Fibroblast of skin of scalp (primary cell): Measurements from ENCODE around the gene GHDC.
A peak's percentile ranks its signal among the peaks of the same experiment; 100 is the strongest.

Experiments
- DNase-seq: peaks from one replicate; pipeline ENCODE4 v3.0.0-alpha.2; 2013

The GHDC gene

GRCh38 chr17:42182927-42183734 lies 11.2 kb downstream of the GHDC start:
- DNase-seq, result peak; percentile 27

DNA sequence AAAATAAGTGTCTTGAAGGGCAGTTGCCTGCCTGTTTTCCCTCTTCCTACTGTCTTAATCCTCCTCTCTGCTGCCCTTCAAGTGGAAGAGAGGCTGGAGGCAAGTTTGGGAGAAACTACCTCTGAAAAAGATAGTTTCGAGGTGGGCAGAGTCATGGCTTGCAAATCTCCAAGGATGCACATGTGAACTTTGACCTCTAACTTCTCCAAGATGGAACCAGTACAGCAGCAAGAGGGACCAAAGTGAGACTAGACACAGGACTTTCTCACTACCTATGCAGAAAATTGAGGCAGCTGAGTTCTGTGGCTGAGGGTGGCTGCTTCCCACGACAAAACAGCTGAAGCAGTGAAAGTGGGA lies 12.5 kb downstream of the GHDC start:
- DNase-seq, result no peak

- peak; percentile 58 for DNase-seq
Observed at GRCh38 chr17:42180922-42181850, 13.1 kb downstream of the GHDC start, which contains the start of gene KCNH4. Gene KCNH4, minus strand, starts transcription at chr17:42181142. Its CDS starts 197 bp downstream, at chr17:42180945.

DNA sequence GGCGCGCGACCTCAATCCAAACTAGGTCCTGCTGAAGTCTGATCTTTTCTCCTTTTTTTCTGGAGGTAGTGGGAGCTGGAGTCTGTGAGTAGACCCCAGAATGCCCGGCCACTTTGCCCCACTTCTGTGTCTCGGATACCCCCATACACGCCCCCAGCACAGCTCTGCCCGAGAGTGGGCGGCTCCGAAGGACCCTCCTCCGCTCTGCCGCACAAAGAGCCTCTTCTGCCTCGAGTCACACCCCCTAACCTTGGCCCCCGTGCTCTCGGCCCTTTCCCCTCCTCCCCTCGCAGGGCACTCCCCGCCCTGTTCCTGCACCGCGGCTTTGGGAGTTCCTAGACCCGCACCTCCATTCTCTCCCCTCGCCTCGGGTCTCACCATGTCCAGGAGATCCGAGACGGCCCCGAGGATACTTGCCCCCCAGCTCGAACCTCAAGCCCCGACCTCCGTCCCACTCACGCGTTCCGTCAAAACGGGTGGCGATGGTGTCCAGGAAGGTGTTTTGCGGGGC lies 13.8 kb downstream of the GHDC start:
- no peak for DNase-seq

DNA sequence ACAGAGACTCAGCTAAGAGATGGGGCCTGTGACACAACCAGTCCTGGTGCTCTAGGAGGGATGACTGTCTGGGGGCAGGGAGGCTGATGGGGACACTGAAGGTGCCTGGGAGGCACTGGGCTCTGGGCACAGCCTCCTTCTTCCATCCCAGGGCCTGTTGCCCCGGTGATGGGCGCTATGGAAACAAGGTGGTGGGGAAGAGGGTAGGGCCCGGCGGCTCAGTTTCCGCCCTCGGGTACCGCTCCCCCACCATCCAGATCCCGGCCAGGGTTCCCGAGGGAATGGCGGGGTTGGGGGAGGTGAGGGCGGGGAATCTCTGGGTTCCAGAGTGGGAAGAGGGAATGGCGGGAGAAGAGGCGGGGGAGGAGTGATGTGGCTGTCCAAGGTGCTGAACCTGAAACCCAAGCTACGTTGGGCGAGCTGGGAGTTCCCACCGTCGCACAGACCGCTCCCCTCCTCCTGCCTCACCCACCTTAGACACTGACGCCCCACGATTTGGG lies 14.3 kb downstream of the GHDC start:
- peak; percentile 49 for DNase-seq

- DNase-seq, result no peak
Observed at GRCh38 chr17:42179335-42179734, 15.0 kb downstream of the GHDC start.

DNA sequence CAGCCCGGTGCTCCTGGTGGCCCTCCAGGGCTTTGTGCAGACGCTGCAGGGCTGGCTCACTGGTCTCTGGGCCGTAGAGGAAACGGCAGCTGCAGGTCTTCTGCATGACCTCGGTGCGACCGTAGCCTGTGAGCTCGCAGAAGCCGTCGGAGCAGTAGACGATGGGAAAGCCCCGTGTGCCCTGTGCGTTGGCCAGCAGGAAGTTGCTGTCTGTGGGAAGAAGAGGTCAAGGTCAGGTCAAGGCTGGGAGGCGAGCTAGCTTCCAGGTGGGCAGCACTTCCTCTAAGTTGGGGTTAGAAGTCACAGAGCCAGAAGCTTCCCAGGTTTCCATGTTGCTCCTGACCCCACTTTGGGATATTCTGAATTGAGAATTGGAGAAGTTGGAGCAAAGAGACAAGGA lies 15.5 kb downstream of the GHDC start:
- DNase-seq, result no peak

GRCh38 chr17:42177684-42178083 lies 16.6 kb downstream of the GHDC start:
- no peak for DNase-seq

- DNase-seq, result no peak
Observed at GRCh38 chr17:42174126-42174783, 20.0 kb downstream of the GHDC start.

GRCh38 chr17:42171831-42172230 lies 22.5 kb downstream of the GHDC start:
- no peak for DNase-seq

DNA sequence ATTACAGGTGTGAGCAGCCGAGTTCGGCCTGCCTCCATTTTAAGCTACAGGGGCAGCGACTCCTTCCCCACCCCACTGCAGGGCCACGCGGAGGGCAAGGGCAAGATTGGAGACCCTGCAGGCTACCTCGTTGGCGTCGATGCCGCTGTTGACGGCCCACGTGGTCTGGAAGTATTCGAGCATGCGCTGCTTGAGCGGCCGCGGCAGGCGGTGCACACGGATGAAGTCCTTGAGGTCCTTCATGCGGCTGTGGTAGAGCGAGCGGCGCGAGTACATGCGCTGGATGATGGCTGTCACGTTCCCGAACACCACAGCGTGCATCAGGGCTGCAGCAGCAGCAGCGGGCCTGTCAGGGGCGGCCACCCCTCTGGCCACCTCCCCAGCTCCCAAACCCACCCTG lies 24.9 kb downstream of the GHDC start:
- no peak for DNase-seq

- DNase-seq, result no peak
Observed at GRCh38 chr17:42167807-42168206, 26.5 kb downstream of the GHDC start.

- no peak for DNase-seq
Observed at GRCh38 chr17:42166196-42166763, 28.0 kb downstream of the GHDC start.

DNA sequence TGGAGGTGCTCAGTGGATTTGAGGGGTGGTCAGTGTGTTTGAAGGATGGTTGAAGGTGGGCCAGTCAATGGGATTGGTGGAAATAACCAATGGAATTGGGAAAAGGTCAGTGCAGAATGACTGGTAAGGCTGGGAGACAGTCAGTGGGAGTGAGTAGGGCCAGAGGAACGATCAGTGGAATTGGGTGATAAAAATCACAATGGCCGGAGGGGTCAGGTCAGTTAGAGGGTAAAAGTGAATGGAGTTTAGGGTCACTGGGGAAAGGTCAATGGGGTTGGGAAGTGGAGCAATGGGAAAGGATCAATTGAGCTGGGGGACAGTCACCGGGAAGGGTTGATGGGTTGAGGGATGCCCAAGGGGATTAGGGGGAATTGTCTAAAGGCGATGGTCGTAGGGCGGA lies 28.5 kb downstream of the GHDC start:
- DNase-seq, result no peak

- DNase-seq, result no peak
Observed at GRCh38 chr17:42163696-42164407, 30.4 kb downstream of the GHDC start.

DNA sequence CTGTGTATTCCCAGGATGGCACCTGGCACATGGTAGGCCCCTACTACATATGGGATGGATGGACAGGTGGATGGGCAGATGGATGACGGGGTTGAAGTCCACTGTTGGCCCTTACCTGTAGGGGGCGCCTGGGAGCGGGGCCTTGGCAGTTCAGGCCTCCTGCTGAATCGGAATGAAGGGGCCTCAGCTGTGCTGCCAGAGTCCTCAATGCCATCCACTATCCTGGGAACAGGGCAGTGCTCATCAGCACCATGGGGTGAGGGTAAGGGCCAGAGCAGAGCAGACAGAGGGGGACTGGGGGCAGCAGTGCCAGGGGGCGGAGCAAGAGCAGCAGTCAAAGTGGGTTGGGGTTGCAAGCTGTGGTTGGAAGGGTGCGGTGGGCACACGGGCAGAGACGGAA lies 31.2 kb downstream of the GHDC start:
- DNase-seq, result no peak

- DNase-seq, result no peak
Observed at GRCh38 chr17:42160531-42160910, 33.8 kb downstream of the GHDC start.

- no peak for DNase-seq
Observed at GRCh38 chr17:42159796-42160530, 34.3 kb downstream of the GHDC start.

DNA sequence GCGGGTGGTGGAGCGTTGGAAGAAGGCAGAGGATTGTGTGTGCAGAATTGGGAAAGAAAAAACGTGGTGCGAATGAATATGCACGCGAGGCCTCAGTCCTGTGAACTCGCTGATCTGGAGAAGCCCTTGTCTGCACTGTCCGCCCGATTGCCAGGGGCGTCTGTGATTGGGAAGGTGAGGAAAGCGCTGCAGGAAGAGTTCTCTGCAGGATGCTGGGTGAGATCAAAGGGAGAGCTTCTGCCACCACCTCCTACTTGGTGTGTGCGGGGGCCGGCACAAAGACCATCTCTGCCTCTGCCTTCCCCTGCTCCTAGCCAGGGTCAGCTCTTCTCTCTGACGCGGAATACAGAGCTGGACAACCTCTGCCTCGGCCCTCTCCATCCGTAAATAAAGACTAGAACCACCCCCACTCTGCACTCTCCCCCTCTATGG lies 38.7 kb downstream of the GHDC start:
- DNase-seq, result no peak

DNA sequence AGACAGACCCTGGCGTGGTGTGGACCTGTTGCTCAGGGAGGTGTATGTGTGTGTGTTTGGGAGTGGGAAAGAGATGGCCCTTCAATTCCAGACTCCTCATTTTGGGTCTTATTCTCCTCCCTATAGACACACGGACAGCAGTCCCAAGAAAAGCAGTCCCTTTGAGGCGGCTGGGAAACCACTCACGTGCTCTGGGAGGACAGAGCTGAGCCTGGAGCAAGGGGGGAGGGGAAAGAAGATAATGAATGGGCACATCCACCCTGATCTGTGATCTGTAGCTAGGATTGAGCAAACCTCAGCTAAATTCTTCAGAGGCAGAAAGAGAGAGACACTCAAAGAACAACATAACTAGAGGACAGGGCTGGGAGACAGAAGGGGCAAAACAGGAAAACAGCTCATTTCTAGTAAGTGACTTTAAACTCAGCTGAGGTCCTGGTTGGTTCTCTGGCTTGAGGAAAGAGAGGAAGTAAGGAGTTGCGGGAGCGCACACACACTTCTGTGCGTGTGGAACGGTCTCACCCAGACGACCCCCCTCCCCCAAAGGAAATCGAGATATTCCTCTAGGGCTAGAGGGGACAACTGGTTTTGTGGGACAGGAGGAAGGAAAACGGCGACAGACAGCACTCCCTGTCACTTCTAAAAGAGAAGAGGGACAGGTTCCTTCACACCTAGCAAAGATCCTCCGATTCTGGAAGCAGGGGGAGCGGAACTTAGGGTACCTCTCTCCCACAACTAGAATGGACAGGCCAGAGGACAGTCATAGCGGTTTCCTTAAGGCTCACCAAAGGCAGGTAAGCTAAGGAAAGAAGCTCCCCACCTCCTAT lies 40.2 kb downstream of the GHDC start:
- DNase-seq, result peak; percentile 22
